IPS-NIHi7 (cell line): Measurements from ENCODE around the gene LMO1.

Experiments
- DNase-seq: peaks from one replicate; pipeline ENCODE4 v3.0.0; 2012; ENCODE audit warnings: mixed read lengths; ENCODE audit errors: extremely low spot score

The LMO1 gene

DNA sequence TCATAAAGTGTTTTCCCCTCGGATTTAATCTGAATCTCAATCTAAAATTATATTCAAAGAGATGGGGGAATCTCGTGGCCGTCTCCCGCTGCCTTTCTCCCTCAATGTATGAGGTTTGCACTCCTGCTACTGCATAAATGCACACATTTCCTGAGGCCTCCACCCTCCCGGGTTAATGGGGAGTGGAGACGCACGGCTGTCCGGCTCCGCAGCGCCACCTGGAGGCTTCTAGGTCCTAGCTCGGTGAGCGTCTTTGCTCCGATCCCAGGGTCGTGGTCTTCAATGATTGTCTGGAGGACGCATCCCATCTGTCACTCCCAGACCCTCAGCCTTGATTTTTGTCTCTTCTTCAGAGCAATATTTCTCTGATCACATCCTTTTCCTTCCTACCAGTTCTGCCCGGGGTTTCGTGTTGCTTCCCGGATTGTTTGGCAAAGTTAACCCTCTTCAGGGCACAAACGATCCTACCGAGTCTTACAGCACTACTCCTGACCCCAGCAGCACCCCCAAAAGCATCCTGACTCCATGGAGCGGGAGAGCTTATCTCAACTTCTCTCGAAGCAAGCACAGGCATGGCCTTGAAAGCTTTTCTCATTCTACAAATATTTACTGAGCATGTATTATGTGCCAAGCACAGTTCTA is at the start of gene LMO1:
LMO1 (minus strand) TSS at position 110 of the 642 bp plus-strand sequence. CDS start 516 bp downstream, outside the sequence.
- peak; percentile 90 for DNase-seq

DNA sequence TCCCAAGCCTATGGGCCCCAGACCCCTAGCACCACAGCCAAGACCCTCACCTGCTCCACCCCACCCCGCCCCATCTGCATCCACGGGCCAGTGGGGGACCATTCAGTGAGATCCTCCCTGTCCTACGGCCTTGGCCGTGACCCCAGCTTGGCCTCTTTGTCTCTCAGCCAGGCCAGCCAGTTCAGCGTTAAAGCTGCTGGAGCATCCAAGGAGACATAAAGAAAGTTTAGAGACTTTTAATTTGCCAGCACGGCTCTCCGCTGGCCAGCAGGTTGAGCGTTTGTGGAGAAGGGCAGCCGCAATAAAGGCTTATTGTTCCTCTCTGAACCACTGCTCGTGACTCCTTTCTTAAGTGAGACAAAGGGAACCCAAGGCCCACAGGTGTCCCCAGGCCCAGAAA is 49.3 kb upstream of the LMO1 start:
- DNase-seq = no peak

DNA sequence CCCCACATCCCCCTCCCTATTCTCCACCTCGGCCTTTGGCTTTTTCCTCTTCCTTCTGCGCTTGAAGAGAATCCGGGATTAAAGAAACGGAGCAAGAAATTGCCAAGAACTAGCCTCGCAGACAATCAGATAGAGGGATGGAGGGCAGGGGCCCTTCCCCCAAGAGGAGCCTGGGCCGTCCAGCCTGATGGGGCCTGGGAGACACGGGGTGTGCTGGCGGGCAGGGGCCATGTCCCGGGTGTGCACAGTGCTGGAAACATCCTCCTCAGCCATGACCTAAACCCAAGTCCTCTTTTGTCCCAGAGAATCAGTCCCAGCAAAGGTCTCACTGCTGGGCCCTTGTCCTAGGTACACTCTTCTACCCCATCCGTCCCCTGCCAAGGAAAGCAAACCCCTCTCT is 47.7 kb upstream of the LMO1 start:
- DNase-seq = no peak

DNA sequence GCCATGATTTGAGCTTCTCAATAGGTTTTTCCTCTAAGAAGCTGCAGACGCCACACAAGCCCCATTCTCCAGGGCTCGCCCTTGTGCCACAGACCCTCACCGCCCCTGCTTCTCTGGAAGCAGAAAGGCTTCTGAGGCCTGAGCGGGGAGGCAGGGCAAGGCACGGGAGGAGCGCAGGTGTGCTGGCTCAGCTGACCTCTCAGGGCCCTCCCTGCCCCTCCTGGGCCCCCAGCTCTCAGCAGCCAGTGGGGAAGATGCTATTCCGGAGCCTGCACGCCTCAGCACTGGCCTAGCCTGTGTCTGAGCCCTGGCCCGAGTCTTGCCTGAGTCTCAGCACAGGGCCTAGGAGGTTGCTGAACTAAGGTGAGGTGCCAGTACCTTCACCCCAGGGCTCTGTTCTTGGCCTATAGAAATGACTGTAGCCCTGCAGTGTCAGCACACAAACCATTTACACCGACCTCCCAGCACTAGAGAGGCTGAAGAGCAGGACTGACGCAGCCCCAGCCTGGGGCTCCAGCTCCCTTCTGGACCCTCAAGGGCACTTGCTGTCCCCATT is 47.1 kb upstream of the LMO1 start:
- no peak for DNase-seq

DNA sequence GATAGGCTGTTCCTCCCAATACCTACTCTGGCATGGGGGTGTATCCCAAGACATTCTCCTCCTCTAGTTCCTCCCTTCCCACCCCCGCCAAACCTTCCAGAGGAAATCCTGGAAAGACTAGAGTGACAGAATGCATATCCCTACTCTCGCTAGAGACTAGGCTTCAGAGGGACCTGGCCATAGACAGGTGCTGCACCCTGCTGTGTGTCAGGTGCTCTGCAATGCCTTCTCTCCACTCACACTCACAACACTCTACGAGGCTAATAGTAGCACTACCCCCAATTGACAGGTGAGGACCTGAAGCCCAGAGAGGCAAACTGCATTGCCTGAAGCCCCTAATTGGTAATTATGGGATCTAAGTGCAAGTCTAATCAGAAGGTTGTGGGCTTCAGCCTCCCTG is 46.2 kb upstream of the LMO1 start:
- no peak for DNase-seq

DNA sequence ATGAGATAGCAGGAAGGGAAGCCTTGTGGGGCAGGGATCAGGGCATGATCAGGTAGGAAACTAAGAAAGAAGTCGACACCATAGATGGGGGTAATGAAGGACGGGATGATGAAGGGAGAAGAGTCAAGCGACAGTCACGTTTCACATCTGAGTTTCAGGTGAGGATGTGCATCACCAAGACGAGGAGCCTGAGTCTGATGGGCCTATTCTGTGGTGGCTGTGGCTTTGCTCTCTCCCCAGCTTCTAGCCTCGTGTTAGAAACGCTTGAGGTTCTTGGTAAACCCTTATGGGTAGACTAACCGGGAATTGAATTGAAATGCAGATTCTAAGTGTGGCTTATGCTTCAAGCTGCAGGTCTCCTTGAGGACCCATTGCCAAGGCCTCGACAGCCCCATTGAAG is 45.6 kb upstream of the LMO1 start:
- no peak for DNase-seq

DNA sequence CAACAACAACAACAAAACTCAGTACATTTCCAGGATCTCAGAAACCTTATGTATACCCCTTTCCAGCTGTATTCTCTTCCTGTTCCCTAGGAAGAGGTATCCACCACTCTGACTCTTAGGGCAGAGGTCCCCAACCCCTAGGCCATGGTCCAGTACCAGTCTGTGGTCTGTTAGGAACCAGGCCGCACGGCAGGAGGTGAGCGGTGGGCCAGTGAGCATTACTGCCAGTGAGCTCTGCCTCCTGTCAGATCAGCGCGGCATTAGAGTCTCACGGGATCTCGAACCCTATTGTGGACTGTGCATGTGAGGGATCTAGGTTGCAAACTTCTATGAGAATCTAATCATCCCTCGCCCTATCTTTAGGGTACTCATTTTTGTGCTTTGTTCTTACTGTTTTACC is 43.9 kb upstream of the LMO1 start:
- DNase-seq = no peak

DNA sequence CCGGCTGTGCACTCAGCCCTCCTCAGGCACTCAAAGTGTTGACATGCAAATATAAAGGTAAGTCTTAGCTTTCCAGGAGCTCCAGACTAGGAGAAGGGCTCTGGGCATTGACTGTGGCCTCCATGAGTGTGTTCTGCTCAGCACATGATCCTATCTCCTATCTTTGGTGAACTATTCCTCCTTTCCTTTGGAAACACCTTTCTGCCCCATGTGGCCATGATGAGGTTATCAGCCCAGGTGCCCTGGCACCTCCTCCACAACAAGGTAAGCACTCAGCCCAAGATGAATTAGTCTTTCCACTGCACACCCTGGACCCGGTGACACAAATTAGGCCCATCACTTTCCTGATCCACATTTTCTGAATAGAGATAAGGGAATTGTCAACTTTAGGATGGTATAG is 37.9 kb upstream of the LMO1 start:
- no peak for DNase-seq

DNA sequence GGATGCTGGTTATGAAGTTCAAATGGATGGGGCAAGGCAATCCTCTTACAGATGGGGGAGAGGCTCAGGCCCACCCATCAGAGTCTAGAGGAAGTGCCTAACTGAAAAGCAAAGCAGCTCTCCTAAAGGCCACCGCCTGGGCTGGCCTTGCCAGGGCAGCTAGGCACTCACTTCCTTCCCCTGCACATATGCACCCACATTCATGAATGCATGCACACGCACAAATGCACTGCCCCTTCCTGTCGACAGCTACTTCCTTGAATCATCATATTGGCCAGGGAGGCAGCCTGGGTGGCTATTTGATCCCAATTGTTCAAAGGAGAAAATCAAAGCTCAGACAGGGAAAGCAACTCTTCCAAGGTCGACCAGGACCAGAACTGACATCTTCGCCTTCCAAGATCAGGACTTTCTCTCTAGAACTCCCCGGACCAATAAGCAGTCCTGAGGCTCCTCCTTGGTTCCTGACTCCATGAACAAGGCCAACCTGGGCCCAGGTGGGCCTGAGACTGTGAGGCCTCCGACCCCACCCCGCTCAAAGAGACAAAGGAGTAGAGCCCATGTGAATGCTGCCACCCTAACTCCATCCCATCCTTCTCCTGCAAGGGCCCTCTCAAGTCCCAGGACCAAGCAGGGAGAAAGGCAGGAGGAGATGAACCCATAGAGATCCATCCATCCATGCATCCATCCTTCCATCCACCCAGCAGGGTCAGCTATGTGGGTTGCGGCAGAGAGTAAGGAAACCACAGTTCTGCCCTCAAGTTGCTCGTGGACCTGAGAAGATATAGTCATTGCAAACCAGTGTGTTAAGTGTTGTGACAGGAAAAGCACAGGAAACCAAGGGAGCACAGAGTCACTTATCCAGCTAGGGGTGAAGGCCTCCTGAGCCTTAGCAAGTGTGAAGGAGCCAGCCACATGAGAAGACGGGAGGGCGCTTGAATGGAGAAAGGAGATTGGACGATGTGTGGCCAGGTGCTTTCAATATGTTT is 35.4 kb upstream of the LMO1 start:
- no peak for DNase-seq

DNA sequence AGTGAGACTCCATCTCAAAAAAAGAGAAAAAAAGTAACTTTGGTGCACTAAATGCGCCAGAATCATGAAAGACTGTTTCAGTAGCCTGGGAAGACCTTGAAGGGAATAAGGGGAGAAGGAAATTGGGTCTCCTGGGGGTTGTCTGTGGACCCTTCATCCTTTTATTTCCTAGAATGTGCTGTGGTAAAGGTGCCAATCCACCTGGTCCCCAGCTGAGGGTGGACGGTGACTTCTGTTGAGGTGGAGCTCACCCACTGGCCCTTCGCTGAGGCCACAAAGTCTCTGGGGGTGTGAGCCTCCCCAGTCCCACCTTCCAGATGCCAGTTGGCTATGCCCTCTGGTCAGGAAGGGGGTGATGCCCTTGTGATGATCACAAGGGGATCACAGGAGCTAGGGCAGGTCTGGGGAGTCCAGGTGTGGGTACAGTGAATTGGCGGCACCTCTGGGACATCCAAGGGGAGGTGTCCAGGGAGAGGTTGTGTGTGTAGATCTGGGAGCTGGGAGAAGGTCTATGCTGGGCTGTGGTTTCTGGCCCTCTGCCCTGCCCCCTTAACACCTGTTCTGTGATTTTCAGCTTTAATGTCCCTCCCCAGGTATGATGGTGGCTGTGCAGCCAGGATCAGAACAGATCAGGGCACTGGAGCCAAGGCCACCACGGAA is 34.2 kb upstream of the LMO1 start:
- DNase-seq = no peak

DNA sequence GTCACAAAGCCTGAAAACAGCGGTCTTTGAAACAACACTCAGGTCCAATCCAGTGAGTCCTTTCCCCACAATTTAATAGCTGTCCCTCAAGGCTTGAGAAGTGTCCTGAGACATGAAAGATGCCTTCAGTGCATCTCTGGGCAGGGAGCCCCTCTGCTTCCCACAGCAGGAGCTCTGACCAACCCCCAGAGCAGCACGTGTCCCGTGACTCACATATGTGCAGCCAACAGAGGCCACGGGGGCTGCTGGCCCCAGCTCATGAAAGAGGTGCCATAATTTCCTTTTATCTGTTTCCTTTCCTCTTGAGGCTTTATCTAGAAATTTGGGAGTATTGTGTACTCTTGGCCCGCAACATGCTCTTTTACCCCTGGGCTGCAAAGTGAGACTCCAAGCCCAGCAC is 33.2 kb upstream of the LMO1 start:
- DNase-seq = no peak

DNA sequence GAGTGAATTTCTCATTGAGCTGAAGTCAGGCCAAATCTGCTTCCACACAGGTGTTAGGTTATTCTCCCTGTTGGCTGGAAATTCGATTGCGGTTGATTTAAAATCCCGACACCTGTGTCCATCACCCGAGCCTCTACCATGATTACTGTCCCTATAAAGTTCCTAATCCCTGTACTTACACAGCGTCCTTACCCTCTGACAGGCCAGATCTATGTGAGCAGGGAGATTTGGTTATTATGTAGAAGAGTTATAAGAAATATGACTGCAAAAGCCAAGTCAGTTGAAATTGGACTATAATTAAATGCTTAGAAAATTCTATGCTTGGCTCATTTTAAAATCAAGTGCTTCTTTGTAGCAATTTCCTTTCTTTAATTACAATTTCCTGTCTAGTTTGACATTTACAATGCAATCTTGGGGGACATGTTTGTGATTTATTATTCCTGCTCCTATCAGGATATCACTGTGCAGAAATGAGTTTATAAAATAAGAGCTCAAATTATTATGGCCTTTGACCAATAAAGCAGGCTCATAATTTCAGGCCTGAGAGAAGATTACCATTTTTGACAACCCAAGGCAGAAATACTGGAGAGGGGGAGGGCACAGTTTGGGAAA is 32.5 kb upstream of the LMO1 start:
- no peak for DNase-seq

DNA sequence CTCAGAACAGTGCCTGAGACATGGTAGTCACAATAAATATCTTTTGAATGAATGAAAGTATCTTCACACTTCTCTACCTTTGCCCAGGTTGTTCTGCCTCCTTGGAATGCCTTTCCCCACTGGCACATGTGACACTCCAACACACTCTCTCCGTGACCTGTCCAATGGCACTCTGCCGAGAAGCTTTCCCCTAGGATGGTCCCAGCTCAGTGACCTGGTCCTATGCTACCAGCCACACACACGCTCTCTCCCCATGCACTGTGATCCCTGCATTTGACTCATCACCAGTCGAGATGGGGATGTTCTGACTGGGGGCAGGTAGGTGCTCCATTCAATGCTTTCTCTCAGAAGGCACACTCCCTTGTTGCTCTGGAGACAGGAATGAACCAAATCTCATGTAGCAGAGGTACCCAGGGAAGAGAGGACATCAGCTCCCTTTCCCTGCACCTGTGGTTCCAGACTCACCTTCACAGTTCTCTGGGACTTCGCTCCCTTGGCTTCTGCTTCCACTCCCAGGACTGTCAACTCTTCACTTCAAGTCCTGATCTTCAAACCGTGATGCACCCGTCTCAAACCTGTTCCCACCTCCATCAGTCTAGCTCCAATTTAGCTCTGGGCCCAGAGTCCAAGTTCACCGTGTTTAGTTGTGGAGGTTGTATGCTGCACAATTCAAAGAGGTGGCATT is 30.7 kb upstream of the LMO1 start:
- no peak for DNase-seq

DNA sequence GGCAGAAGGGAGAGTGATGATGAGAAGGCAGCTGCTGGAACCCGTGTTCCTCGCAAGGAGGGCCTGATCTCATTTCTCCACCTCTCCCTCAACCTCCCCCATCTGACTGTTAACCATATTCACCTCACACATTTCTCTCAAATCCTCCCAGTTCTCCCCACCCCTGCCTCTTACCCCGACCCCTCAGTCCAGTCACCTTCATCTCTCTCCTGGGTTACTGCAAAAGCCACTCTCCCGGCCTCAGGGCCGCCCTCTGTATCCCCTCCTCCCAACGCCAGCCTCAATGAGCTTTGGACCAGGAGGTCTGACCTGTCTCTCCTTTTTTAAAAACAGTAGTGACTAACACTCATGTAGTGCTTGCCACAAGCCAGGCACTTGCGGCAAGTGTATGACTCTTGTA is 29.5 kb upstream of the LMO1 start:
- no peak for DNase-seq

DNA sequence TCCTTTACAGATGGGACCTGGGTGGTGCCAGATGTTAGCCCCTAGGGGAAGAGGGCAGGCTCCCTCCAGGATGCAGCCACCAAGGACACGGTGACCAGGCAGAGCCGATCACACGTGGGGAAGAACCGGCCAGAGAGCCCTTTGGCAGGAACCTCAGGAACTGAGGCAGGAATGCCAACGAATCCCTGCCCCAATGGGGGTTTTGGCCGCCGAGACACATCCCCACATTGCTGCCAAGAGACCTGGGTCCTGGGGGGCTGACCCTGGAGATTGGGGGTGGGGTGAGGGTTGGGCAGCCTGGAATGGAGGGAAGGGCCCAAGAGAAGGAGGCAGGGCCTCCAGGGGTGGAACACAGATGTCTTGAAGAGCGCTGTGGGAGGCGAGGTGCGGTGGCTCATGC is 28.7 kb upstream of the LMO1 start:
- DNase-seq = no peak

DNA sequence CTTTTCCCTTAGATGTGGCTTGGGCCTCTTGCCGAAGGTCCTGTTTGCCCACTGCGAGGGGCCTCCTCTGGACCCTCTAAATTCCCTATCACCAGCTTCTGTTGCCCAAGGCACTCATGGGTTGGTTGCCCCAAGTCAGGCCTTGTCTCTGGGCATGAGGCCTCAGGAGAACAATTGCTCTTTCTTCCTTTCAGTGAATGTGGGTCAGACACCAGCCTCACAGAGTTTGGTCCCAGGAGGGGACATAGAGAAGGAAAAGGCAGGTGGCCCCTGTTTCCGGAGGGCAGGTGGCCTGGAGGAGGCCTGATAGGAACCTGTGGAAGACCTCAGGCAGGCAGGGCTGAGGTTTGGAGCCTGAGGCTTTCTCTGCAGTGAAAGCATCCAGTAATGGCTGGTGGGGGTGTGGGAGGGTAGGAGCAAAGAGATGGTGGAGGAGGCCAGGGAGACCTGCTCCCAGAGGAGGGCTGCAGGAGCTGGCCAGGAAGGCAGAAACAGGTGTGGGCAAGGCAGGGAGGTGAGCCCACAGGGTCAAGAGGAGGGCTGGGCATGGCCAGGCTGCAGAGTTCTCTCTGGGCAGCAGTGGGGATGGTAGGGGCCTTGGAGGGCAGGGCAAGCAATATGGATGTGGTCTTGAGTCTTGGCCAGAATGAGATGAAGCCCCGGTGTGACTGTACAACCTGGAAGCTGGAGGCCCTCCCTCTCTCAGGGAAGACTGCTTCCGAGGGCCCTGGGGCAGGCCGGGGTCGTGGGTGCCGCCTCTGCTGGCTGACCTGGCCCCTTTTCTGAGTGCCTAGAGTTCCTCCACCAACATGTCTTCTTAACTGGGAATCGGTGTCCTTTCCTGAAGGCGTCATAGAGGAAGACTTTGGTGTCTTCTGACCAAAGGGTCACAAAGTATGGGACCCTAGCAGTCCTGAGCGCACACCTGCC is 28.0 kb upstream of the LMO1 start:
- no peak for DNase-seq

DNA sequence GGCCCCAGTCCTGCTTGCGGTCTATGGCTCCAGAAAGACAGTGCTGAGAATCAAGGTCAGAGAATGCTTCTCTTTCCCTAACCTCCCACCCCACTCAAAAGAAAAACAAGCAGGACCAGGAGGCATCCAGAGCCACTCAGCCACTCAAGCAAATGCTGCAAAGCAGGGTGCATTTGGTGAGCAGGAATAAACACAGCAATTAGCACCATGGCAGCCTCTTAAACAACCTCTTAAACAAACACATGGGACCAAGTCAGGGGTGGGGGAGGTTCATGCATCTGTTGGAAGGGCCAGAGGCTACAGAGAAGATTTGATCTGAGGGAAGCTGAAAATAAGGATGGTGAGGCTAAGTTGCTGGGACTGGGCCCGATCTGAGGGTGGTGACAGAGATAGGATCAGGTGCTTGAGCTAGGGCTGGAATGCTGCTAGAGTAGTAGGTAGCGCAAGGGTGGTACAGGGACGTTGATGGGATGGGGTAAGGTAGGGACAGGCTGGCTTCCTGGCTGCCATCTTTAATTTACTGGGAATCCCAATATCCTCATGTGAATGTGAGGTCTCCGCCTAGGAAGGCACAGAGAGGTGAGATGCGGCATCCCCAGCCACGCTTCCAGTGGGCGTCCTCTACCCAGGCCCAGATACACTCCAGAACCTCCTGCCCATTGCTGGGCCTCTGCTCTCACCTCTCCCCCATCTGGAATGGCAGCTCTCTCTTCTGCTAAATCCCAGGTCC is 26.6 kb upstream of the LMO1 start:
- no peak for DNase-seq

DNA sequence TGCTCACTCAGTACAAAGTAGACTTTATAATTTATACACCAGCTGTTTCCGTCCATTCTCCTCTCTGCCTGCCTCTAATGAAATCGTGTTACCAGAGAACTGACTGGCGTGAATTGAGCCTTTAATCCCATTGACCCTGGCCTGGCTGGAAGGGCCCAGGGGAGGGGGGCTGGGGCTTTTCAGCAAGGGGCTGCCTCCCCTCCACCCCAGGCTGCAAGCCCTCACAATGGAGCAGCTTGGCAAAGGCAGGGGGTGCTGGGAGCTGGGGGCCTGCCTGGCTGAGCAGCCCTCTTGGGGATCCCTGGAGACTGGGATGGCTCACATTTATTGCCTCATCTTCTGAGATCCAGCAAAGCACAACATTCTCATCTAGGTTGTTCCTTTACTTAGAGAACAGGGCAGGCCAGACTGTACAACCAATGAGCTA is 25.8 kb upstream of the LMO1 start:
- no peak for DNase-seq

DNA sequence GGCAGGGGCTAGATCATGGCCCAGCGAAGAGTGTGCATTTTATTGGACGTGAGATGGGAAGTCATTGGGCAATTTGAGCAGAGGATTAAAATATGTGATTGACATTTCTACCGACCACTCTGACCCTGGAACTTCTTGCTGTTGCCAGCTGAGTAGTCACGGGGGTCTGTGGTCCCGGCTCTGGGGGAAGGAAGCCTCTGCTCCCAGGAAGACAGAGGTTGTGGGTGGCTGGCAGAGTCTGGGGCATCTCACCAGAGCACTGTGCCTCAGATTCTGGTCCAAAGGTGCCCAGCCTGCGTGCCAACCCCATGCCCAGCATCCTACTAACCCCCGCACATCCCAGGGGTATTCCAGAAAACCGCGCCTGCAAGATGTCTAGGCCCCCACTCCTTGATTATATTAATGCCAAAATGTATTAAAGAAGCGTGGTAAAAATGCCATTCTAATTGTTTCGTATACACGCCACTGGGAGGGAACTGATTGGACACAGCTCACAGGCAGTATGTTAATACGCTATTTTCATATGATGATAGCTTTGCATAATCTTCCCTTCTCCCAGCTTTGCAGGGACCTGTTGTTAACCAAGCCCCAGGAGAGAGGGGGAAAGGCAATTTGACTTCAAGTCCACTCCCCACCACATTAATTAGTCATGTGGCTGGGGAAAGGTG is 25.3 kb upstream of the LMO1 start:
- no peak for DNase-seq
